NCI-H1048 (cell line): Measurements from ENCODE around the gene SAG.
"Not testable (repeated sequence)": the region's sequence is repeated elsewhere in the genome, so short reads cannot be mapped to it uniquely, and the experiment has no call there.

Source experiments
- DNase-seq: peaks from one replicate; lab custom pipeline; 2025; lab: John Stamatoyannopoulos, UW

SAG gene

GRCh38 chr2:233355916-233356315, 48.3 kb downstream of the SAG start:
- no peak for DNase-seq

DNA sequence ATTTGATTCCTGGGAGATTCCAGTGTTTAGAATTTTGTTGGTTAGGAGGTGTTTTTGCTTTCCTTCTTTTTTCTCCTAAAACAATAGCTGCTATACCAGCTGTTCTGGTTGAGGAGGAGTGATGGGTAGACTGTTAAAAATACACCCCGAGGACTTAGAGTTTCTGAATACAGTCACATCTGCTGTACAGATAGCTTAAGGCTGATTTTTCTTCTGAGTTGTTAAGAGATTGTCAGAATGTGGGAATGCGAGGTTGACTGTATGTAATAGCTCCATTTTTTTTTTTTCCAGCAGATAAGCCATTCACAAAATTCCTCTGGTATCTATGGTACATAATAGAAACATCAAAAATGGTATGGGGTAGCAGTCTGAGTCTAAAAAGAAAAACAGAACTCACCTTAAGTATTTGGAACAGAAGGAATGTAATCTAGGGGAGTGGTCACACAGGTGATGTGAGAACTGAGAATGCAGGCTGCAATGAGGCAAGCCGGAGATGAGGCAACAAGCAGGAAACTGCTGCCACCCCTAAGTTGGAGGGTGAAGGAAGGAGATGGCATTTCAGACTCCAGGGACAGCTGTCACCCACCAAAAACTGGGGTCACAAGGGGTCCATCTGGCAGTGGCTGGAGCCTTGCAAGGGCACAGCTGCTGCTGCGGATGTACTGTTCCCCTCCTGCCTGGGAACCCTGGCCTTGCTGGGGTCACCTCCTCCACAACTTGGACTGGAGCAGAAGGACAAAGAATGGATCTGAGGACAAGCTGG, 49.1 kb downstream of the SAG start:
- no peak for DNase-seq

DNA sequence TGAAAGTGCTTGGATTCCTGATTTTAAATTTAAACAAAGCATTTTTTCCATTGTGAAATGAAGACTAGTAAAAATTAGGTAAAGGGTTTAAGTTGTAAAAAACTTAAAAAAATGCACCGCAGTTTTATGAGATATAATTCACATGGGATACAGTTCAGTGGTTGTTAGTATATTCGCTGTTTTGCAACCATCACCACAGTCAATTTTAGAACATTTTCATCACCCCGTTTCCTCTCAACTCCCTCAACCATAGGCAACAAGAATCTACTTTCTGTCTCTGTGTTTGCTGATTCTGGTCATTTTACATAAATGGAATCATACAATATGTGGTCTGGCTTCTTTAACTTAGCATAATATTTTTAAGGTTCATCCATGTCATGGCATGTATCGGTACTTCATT, 50.7 kb downstream of the SAG start:
- DNase-seq, result no peak

DNA sequence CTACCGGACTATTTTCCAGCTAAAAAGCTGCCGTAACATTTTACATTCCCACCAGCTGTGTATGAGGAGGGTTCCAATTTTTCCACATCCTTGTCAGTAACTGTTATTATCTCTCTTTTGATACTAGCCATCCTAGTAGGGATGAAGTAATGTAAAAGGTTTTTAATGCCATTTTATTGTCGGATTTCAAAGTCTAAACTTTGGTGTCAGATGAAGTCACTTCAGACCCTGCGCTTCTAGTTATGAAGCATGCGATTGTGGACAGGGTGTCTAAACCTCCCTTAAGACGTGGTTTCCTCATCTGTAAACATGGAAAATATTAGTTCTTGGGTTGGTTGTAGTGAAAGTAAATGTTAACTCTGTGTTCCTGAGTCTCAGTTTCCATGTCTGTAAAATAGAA, 51.3 kb downstream of the SAG start:
- no peak for DNase-seq

GRCh38 chr2:233359823-233360222, 52.2 kb downstream of the SAG start:
- DNase-seq, result no peak

DNA sequence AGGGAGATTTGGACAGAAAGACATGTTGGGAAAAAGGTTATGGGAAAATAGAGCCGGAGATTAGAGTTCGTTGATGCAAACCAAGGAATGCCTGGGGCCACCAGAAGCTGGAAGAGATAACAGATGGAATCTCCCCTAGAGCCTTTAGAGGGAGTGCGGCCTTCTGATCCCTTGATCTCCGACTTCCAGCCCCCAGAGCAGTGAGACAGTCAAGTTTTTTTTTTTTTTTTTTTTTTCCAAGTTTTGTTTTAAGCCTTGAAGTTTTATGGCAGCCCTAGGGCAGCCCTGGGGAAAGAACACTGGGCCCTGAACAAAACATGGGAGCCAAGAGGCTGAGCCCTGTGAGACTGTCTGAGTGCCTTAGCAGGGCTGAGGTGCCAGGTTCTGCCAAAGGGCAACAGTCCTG, 53.2 kb downstream of the SAG start:
- no peak for DNase-seq

GRCh38 chr2:233361297-233361696, 53.7 kb downstream of the SAG start:
- DNase-seq, result no peak

DNA sequence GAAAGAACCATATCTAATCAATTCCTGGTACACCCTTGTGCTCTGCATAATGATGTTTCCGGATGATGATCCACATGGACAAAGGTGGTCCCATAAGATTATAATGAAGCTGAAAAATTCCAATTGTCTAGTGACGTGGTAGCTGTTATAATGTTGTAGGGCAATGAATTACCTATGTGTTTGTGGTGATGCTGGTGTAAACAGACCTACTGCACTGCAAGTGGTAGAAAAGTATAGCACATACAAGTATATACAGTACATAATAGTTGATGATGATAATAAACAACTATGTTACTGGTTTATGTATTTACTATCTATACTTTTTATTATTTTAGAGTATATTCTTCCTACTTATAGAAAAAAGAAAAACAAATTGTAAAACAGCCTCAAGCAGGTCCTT, 55.1 kb downstream of the SAG start:
- DNase-seq, result no peak

DNA sequence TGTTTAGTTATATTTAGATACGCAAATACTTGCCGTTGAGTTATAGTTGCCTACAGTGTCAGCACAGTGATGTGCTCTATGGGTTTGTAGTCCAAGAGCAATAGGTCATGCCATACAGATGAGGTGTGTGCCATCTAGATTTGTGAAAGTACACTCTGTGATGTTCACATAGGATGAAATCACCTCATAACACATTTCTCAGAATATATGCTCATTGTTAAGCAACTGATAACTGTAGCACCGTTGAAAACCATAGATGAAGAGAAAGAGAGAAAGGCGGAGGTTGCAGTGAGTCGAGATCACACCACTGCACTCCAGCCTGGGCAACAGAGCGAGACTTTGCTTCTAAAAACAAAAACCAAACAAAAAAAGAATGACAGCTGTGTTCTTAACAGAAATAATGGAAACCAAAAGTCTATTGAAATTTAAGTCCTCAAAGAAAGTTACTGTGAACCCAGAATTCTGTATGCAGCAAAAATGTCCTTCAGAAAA, 56.2 kb downstream of the SAG start:
- DNase-seq, result no peak

DNA sequence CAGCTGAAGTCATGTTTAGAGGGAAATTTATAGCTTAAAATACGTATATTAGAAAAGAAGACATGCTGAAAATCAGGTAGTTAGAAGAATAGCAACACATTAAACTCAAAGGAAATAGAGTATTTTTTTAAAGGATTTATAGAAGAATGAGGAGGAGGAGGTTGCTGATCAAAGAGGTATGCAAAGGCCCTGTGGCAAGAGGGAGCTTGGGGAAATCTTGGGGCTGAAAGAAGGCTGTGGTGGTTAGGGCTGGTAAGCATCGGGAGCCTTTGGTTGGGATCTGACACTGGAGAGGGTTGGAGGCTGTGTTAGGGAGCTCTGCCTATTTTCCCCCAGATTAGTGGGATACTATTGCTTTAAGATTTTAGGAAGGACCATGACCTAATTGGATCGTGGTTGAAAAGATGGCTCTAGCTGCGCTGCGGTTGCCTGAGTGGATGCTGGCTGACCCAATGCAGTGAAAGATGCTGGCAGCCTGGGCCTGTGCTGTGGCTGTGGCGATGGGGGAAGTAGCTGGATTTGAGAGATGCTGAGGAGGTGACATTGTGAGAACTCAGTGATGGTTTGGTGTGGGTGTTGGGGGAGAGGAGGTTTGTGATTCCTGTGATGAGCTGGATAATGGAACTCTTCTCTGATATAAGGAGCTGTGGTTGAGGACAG, 58.4 kb downstream of the SAG start:
- no peak for DNase-seq

DNA sequence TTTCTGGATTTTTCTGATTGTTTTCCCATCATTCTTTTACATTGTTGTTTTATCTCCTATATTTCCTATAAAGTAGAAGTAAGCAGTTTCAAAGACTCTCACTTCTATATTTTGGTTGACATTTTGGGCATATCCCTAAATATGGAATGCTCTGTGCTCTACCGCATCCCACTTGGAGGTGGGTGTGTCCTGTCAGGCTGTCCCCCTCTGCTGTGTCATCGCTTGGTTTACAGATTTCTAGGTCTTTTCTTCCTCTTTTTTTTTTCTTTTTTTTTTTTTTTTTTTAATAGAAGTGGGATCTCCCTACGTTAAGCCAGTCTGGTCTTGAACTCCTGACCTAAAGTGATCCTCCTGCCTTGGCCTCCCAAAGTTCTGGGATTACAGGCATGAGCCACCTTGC, 60.0 kb downstream of the SAG start:
- no peak for DNase-seq

- DNase-seq, result no peak
Observed at GRCh38 chr2:233368756-233369155, 61.1 kb downstream of the SAG start.

DNA sequence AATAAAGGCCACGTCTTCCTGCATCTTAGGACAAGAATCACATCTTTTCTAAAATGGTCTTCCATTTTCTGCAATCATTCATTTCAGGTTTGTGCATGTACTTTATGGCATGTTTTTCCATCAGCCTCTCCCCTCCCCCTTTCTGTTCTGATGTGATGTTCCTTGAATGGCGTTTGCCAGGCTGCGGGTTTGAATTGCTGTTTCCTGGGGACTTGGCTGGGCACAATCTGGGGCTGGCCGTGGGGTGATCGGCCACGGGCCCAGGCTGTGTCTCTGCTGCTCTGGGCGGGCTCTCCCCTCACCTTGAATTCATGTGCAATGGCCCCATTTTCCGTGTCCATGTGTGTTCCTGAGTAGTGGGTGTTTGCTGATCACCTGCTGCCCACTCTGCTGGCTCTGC, 61.8 kb downstream of the SAG start:
- DNase-seq, result no peak

DNA sequence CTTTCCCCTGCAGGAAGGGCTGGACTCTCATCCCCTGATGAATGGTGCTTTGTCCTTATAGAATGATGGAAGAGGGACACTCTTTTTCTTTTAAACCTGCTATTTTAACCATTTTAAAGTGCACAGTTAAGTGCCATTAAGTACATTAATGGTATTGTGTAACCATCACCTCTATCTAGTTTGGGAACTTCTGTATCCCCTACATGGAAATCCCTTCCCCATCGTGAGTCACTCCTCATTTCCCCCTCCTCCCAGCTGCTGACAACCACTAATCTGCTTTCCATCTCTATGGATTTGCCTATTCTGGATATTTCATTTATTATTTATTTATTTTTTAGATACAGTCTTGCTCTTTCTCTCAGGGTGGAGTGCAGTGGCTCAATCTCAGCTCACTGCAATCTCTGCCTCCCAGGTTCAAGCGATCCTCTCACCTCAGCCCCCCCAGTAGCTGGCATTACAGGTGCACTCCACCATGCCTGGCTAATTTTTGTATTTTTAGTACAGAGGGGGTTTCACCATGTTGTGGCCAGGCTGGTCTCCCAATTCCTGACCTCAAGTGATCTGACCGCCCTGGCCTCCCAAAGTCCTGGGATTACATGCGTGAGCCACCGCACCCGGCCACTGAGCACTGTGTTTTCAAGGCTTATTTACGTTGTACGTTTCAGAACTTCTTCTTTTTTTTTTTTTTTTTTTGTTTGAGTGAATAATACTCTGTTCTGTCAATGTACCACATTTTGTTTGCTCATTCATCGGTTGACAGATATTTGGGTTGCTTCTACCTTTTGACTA, 62.5 kb downstream of the SAG start:
- no peak for DNase-seq

DNA sequence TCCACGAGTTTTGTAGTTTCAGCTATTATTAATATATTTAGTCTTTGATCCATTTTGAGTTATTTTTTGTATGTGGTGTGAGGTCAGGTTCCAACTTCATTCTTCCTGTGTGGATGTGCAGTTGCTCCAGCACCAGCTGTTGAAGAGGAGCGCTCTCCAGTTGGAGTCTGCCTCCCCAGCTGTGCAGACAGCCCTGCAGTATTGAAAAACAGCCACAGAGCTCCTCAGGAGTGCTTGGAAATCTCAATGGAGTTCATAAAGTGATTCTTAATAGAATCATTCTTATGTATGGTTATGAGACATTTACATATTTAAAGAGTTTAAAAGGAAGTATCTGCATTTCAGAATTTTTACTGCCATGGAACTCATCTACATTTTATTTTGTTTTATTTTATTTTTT, 64.0 kb downstream of the SAG start:
- DNase-seq, result no peak

GRCh38 chr2:233372855-233373254, 65.2 kb downstream of the SAG start:
- no peak for DNase-seq

DNA sequence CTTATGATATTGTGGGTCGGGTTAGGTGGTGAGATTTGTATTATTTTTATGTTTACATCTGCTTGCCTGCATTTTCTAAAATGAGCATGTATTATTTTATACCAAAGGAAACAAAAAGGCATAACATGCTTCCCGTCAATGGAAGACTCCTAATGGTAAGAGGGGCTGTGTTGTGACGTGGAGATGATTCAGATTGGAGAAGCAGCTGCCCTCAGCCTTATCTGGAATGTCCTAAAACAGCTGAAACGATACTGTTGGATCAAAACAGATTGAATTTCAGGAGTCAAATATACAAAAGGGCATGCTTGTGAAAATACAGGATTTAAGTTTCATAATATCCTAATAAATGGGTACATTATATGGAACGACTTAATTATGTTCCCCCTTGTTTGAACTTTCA, 65.7 kb downstream of the SAG start:
- DNase-seq, result no peak

DNA sequence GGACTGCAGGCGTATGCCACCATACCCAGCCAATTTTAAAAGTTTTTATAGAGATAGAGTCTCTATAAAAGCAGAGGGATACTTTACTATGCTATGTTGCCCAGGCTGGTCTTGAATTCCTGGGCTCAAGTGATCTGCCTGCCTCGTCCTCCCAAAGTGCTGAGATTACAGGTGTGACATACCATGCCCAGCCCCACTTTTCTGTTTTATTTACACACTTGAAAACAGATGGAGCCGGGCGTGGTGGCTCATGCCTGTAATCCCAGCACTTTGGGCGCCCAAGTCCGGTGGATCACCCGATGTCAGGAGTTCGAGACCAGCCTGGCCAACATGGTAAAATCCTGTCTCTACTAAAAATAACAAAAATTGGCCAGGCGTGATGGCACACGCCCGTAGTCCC, 67.2 kb downstream of the SAG start:
- not testable (repeated sequence) for DNase-seq

DNA sequence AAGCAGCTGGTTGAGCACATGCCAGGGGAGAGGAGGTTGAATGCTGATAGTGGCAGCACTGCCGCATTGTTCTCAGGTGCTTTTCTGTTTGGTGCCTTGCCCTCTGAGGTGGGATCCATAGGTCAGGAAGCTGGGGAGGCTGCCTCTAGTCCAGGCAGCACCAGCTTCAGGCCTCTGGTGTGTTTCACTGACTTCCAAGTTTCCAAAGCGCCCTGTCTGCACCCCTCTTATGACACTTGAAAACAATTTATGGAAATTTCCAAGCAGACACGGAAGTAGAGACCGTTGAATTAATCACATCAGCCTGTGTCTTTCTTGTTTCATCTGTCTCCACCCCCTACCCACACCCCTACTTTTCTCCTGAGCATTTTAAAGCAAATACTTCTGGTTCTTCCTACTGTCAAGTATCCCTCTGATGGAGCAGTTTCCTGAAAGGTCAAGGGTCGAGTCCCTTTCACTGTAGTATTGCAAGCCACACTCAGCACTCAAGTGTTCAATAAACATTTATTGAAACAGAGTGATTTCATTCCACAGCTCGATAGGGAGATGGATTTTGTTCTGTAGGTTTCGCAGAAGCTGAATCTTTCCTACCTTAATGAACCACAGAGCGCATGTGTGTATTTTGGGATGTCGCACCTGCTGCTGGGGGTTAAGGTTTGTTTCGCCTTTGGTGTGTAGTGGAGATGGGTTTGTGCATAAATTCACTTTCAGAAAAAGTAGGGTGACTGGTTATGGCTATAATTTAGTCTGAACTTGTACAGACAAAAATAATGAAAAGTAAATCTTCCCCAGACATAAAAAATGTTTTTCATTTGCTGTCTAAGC, 68.1 kb downstream of the SAG start:
- DNase-seq, result no peak

DNA sequence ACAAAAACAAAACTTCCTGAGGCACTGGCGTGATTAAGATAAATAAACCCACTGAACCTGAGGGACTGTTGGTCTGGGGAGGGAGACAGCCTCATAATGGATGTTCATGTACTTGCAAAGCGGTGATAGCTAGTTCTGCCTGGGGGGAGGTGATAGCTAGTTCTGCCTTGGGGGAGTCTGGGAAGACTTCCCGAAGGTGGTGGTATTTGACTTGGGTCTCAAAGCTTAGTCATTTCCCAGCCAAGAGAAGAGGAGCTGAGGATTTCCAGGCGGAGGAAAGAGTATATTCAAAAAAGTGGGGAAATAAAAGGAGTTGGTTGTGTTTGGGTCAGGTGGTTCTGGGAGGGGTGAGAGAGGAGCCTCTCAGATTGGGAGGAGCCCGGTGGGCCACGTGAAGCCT, 71.4 kb downstream of the SAG start:
- DNase-seq, result no peak

- no peak for DNase-seq
Observed at GRCh38 chr2:233379441-233379840, 71.8 kb downstream of the SAG start.
